ENCODE measurements around the gene FHIT.
A peak's percentile ranks its signal among the peaks of the same experiment; 100 is the strongest.
"Not testable (repeated sequence)": the region's sequence is repeated elsewhere in the genome, so short reads cannot be mapped to it uniquely, and the experiment has no call there.

FHIT gene

DNA sequence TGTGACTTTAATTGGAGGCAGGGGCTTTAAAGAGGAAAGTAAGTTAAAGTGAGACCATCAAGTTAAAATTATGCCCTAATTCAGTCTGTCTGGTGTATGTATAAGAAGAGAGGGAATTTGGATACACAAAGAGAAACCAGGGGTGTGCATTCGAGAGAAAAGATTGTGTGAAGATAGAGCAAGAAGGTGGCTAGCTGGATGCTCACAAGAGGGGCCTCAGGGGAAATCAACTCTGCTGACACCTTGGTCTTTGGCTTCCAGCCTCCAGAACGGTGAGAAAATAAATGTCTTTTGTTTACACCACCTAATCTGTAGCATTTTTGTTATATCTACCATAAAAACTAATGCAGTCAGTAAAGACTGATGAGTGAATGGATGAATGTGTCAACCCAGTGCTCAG lies 1294.1 kb downstream of the FHIT start:
- DNase-seq: no peak

DNA sequence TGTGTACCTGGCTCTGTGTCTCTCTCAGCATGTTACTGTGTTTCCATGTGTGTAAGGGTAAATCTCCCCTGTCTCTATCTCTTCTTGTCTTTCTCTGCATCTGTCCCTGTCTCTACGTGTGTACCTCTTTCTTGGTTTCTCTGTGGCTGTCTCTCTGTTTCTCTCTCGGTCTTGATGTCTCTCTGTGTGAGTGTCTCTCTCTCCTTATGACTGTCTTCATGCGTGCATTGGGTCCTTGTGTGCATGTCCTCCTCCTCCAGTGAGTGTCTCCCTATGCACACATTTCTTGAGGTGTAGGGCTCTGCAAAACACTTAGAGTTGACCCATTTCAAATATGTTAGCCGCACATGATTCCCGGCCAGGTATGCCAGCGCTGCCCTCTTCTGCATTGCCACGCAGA lies 1298.1 kb downstream of the FHIT start:
- DNase-seq: no peak

DNA sequence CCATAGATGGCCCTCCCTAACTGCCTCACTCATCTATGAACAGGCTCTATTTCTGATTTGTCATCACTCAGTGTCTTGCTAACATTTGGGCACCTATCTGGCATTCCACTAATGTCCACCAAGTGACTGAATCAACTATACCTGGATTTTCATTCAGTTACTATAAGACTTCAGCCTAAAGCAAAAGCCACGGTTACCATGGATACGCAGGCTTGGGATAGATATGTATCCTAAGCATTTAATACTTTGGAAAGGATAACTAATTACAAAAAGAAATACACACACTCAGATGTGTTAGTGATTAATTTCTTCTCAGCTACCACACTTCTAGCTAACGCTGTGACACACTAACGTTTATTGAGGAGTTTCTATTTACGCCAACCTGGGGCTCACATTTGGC lies 1301.9 kb downstream of the FHIT start:
- no peak for DNase-seq

DNA sequence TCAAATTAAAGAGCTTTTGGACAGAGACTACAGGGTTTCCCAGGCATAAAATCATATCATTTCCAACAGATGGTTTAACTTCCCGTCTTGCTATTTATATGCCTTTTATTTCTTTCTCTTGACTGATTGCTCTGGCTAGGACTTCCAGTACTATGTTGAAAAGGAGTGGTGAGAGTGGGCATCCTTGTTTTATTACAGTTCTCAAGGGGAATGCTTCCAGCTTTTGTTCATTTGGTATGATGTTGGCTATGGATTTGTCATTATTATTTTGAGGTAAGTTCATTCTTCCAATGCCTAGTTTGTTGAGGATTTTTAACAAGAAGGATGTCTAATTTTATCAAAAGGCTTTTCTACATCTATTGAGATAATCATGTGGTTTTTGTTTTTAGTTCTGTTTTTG lies 1304.9 kb downstream of the FHIT start:
- DNase-seq: no peak

DNA sequence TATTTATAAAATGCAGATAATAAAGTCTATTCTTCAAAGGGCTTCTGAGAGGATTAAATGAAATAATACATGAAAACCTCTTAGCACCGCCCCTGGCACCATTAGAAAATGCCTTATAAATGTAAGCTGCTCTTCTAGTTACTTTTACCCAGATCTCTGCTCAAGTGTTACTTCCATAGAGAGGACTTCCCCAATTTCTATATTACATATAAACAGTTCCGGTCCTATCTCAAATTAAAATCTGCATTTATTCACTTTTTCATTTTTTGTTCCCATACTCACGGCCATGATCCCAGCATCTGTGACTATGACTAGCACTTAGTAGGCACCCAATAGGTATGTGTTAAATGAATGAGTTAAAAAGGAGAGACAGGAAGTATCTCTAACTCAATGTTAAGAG lies 1310.5 kb downstream of the FHIT start:
- no peak for DNase-seq

DNA sequence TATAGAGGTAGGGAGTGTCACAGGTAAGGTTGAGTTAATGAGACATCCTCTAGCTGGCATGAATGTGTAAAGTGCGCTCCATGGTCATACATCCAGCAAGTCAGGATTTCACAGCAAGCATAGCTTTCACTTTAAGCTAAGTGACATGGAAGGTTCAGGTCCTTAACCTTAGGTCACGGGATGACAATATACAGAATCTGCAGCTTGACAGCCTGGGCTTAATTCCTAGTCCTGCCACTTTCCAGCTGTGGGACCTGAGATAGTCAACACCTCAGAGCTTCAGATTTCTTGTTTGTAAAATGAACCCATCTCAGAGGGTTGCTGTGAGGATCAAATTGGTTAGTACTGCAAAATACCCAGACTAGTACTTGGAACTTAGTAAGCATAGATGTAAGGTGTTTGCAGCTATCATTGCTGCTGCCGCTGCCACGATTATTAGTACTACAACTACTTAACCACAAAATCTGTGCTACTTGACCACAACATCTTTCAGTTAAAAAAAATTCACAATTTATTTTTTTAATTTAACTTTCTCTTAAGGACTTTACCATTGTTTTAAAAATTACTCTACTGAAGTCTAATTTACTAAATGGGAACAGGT lies 1311.3 kb downstream of the FHIT start:
- no peak for DNase-seq

DNA sequence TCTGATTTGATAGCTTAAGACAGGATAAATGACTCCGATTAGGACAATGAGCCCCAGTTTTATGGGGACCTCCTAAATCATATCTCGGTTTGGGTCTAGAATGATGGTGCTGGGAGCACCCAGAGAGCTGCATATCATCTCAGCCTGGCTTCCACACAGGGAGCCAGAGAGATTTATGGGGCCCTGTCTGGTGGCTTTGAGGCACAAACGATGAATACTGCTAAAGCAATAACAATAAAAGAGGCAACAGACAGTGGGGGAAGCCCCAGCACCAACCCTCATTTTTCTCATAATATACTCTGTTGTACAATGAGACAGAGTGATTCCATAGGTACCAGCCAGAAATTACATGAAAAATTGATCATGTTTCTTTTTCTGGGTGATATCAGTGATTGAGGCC lies 1312.4 kb downstream of the FHIT start:
- no peak for DNase-seq

DNA sequence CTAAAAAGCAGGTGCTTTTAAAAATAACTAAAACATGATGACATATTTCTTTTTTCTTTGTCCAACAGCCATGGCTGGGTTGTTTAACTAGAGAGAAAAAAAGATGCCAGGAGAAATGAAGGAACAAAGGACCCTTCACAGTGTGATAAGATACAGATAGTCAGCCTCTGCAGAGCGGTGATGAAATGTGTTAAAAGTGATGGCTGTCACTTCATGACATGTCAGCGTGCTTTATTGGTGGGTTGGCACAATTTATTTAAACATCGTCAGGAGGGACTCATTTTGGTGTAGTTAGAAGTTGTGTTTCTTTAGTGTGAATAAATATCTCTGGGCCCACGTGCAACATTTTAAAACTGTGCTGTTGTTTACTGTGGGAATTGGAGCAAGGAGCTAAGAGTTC lies 1314.1 kb downstream of the FHIT start:
- DNase-seq: no peak

DNA sequence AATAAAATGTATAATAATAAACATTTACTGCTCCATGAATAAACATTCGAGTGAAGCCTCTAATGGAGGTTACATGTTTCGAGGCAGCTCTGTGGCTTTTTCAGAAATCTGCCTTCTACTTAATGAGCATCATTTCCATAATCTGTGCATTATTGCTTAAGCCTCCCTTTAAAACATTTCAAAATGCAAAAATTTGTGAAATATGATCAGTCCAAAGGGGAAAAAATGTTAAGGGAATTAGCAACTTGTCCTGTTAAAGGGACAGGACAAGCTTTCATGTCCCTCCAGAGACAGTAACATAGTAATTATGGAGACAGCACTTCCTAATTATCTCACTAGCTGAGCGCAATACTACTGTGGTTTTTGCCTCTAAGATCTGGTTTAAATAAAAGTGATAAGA lies 1314.8 kb downstream of the FHIT start:
- no peak for DNase-seq

DNA sequence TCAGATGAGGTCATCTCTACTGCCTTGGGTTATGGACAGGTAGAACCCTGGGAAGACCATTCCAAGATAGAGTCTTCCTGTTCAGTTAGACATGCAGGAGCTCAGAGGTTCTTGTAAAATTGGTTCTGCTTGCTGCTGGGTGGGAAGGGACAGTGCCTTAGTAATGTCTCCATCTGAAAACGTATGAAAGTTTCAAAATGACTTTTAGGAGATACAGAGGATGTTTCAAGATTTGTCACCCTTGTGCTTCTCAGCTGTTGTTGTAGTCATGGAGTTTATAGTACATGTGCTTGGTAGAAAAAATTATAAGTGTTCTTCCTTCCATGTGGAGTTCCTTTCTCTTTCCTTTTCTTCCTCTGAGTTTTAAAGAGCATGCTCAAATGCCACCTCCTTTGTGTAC lies 1316.2 kb downstream of the FHIT start:
- no peak for DNase-seq

DNA sequence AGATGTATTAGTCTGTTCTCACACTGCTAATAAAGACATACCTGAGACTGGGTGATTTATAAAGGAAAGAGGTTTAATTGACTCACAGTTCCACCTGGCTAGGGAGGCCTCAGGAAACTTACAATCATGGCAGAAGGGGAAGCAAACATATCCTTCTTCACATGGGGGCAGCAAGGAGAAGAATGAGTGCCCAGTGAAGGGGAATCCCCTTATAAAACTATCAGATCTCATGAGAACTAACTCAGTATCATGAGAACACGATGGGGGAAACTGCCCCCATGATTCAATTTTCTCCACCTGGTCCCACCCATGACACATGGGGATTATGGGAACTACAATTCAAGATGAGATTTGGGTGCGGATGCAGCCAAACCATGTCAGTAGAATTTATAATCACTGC lies 1316.7 kb downstream of the FHIT start:
- DNase-seq: not testable (repeated sequence)

DNA sequence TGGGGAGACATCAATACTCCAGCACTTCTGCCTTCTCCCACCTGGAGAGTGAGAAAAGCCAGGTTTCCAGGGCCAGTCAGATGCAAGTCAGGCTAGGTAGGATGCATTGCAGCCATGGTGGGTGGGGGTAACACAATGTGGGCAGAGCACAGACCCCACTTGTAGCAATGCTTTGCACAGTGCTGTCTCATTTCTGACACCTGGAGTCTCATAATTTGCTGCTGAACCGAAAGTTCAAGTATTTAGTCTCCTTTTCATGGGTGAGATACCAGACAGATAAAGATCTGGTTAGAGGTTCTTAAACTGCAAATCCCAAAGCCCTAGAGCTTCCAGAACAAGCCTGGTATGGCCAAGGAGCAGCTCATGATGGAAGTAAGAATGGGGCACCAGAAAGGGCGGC lies 1321.1 kb downstream of the FHIT start:
- no peak for DNase-seq

DNA sequence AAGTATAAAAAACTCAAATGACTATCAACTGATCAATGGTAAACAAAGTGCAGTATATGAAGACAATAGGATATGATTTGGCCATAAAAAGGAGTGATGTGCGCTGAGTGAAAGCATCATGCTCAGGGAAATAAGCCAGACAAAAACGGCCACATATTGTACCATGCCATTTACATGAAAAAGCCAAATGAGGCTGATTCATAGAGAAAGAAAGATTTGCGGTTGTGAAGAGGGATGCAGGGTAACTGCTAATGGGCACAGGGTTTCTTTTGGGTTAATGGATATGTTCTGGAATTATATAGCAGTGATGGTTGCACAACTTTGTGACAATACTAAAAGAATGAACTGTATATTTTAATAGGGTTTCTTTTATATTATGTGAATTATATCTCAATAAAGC lies 1324.2 kb downstream of the FHIT start:
- DNase-seq: no peak

DNA sequence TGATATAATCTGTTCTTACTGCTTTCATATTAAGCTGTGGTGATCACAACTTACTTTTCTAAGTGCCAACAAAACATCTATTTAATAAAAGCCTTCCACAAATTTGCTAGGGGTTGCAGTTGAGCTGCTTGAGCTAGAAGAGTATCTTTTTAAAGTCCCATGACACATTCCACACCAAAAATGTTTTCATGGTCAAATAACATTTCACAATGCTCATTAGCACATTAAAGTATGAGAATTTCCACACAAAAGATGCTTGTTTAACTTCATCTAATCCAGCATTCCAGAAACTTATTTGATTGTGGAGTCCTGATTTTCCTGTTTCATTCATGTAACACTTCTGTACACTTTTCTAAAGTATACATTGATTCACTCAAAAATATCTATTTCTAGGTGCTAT lies 1325.3 kb downstream of the FHIT start:
- DNase-seq: no peak

DNA sequence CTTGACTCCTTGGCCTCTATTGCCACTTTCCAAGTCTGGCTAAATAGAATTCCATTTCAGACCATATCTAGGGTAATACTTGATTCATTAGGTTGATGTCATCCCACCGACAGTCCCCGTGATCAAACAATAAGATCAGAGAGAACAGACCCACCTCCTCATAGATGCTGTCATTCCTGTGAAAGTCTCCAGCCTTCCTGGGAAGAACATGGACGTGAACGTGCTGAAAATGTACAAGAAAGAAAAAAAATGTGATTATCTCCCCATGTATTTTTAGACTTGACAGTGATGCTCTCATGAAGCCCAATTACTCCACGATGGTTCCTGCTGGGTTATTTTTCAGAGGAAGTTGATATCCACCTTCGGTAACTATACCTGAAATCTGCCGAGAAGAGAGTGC lies 1329.1 kb downstream of the FHIT start:
- no peak for DNase-seq

DNA sequence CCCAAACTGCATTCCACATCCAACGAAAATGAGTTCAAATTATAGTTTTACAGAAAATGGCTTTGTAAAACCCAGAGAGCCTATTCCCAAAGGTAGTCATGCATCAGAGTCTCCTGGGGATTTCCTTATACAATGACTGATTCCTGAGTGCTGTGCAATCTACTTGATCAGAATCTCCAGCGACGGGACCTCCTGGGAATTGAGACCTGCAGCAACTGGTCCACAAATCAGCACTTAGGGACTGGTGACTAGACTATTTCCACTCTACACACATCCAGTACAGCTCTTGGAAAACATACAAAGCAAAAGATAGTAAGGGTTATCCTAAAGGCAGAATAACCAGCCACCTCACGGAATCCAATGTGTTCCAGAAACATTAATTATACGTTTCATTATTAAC lies 1330.4 kb downstream of the FHIT start:
- DNase-seq: peak; percentile 34

DNA sequence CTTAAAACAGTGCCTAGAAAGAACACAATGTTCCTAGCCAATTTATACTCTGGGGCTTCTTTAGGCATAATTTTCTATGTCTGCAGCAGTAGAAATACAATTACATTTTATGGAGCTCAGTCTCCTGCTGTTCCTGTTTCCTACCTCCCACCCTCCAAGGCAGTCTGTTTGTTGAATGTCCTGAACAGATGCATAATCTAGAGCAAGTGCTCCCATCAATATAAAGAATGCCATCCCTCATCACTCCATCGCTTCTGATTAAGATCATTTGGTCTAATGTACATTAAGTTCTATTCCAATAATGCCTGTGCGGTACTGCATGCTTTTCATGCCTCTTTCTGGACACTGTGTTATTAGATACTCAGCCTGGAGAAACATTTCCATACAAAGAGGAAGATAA lies 1331.7 kb downstream of the FHIT start:
- peak; percentile 50 for DNase-seq

DNA sequence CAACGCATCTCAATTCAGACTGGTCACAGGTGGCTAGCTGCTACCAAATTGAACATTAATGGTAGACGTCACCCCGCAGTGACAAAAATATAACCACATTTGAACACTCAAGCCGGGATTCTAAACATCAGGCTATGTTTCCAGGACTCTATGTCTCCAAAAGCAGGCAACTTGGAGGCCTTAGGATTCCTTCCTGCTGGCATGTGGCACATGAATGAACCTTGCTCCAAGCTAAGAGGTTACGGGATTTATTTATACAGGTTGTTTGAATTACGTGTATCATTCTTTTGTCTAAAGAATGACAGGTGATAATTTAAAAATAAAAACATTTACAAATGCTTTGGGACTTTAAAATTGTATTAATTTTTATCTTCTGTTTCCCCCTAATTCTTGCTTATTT lies 1337.0 kb downstream of the FHIT start:
- DNase-seq: peak; percentile 11

DNA sequence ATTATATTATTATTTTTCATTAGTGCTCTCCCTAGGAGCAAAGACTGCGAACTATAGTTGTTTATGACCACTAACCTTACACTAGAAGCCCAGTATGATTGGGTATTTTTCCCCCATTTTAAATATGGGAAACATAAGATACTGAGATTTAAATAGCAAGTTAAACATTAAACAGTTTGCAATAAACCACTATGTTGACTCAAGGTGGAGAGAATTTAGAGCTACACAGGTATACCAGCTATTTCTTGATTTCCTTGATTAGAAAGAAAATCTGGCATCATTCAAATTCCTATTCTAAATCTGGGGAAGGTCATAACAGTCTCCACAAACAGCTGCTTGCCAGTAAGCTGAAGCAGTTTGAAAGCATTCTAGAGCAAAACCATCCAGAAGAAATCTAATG lies 1337.6 kb downstream of the FHIT start:
- DNase-seq: no peak

DNA sequence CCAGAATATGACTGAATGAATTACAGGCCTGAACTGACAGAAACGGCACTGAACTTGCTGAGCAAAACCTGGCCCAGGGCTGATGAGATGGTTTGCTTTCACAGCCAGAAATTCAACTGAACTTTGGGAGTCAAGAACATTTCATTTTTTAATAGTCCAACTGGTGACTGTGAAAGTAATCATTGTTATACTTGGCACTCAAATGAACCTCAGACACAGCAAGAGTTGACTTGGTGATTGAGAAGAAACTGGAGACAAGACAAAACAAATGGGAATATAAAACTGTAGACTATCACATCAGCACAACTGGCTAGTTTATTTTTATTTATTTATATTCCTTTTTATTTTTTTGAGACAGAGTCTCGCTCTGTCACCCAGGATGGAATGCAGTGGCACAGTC lies 1342.6 kb downstream of the FHIT start:
- DNase-seq: no peak

DNA sequence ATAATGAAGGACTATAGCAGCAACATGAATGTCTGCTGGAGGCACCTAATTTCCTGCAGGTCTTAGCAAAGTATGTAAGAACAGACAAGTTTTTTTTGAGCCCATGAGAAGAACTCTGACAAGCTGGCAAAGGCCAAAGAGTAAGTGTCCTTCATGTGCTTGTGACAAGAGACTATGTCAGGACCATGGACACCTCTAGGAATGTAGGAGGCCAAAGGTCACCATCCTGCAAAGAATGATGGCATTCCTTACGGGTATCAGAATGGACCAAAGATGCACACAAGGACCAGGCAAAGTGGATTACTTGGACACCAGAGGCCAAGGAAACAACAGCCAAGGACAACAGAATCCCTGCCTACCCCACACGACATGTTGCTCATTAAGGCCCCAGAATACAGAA lies 1343.0 kb downstream of the FHIT start:
- no peak for DNase-seq

DNA sequence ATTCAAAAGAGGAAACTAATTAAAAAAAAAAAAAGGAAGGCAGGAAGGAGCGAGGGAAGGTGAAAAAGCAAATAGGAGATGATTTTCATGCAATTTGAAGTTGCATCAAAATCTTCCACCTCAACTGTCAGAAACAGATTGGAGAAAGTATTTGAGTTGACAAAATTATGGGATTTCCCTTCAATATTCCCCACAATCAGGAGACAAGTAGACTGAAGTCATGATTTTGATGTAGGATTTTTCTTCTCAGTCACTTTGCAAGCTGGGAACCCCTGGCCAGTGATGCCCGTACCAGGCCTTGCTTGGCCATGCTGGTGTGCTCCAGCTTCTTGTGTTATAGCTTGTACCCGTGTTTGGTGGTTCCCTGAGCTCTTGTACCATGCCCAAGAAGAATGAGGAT lies 1347.0 kb downstream of the FHIT start:
- DNase-seq: no peak

DNA sequence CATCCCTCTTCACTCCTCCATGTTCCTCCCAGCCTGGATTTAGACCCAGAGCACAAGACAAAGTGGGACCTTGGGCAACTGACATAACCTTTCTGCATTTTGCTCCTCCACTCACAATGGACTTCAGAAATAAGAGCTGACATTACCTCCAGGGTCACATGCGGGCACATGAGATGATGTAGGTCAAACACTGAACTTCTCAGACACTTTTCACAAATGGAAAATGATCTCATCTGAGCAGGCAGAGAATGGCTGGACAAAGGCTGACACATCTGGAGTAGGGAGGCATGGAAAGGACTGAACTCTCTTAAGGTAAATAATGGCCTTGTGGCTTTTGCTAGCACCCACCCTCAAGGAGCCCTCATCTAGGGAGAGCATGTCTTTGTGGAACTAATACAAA lies 1352.2 kb downstream of the FHIT start:
- no peak for DNase-seq

DNA sequence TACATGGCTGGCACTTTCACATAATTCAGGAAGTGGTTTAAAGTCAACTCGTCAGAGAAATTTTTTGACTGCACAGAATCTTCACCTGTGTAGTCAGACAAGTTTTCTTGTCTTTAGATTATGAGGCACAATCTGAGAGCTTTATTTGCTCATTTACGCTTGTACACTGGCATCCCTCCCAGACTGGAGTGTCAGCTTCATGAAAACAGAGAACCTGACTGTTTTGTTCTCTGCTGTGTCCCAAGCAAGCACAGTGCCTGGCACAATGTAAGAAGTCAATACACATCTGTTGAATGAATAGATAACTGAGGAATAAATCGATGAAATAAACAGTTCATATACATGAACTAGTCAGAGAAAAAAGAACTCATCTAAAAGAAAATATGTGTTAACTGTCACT lies 1355.3 kb downstream of the FHIT start:
- no peak for DNase-seq

DNA sequence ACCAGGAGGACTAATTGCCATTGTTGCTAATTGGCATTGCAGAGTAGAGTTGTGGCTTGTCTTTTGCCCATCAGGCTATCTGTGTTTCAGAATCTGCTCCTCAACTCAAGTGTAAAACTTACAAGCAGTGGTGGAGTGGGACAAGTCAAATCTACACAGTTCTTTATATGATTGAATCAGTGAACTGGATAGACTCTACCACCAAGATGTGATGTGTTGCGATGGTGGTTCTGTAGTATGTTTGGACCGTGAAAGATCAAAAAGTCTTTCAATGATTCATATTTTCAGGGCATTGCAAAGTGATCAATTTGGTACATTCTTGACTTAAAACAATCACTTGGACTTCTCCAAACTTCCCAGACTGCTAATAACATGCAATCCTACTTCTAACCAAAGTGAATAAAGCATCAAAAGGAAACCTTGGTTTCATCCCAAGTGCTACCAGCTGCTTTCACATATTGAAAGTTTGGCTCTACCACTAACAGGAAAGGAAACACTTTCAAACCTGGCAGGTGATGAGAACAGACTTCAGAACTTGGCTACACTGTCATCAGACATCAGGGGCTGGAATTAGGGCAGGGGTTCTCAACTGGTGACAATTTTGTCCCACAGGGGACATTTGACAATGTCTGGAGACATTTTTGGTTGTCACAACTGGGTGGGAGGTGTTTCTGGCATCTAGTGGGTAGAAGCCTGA lies 1356.7 kb downstream of the FHIT start:
- no peak for DNase-seq
